HL-60 (cell line): Measurements from ENCODE around the gene TARDBP.

Experiments used
- DNase-seq, 2 experiments: peaks; one replicate each; pipeline ENCODE4 v3.0.0-alpha.2; 2010 to 2020; ENCODE audit warnings: low read depth in 1 of 2, low spot score in 1 of 2
- H3K27ac ChIP-seq: fragments of 250-450 bp; sonication (Bioruptor Pico); replicated peaks from 2 replicates; pipeline ENCODE4 v1.5.1; 2020; ENCODE audit warnings: mild to moderate bottlenecking, moderate library complexity
- H3K27me3 ChIP-seq: fragments of 250-450 bp; sonication (Bioruptor Pico); 2 replicates; pipeline ENCODE4 v1.5.1; 2021; ENCODE audit warnings: mild to moderate bottlenecking, moderate library complexity; ENCODE audit not compliant: insufficient read depth, poor library complexity, severe bottlenecking
- H3K4me3 ChIP-seq: replicated peaks from 2 replicates; pipeline ENCODE4 v1.5.1; 2011; ENCODE audit warnings: mild to moderate bottlenecking, control low read depth, low read length; ENCODE audit not compliant: insufficient read depth
- GABPA ChIP-seq: IDR thresholded peaks from 2 replicates; pipeline ENCODE4 v1.6.1; 2012; ENCODE audit warnings: low read depth
- POLR2AphosphoS5 ChIP-seq: IDR thresholded peaks from 2 replicates; pipeline ENCODE4 v1.6.1; 2012; ENCODE audit warnings: low read depth
- SPI1 ChIP-seq: IDR thresholded peaks from 2 replicates; pipeline ENCODE4 v1.6.1; 2012; ENCODE audit warnings: low read depth, mild to moderate bottlenecking, borderline replicate concordance
- TF ChIP-seq, protein P1 (sequence below): IDR thresholded peaks from 2 replicates; pipeline ENCODE4 v1.6.1; 2012; ENCODE audit warnings: low read depth; ENCODE audit not compliant: insufficient replicate concordance
- TF ChIP-seq, protein P2 (sequence below): IDR thresholded peaks from one replicate; pipeline ENCODE4 v1.5.1; 2011; ENCODE audit warnings: low read length, control low read depth, inconsistent platforms; ENCODE audit not compliant: insufficient read depth

TARDBP gene

DNA sequence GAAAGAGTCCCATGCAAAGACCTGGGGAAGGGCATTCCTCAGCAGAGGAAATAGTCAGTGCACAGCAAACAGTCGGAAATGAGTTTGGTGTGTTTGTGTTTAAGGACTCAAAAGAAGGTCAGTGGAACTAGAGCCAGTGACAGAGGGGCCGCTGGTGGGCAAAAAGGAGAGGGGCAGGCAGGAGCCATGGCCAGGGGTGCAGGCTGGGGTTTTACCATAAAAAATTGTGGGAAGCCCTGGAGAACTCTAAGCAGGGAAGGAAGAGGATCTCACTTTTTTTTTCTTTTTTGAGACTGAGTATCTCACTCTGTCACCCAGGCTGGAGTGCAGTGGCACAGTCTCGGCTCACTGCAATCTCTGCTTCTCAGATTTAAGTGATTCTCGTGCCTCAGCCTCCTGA is 33.7 kb upstream of the TARDBP start:
- TF ChIP-seq, protein P1, sequence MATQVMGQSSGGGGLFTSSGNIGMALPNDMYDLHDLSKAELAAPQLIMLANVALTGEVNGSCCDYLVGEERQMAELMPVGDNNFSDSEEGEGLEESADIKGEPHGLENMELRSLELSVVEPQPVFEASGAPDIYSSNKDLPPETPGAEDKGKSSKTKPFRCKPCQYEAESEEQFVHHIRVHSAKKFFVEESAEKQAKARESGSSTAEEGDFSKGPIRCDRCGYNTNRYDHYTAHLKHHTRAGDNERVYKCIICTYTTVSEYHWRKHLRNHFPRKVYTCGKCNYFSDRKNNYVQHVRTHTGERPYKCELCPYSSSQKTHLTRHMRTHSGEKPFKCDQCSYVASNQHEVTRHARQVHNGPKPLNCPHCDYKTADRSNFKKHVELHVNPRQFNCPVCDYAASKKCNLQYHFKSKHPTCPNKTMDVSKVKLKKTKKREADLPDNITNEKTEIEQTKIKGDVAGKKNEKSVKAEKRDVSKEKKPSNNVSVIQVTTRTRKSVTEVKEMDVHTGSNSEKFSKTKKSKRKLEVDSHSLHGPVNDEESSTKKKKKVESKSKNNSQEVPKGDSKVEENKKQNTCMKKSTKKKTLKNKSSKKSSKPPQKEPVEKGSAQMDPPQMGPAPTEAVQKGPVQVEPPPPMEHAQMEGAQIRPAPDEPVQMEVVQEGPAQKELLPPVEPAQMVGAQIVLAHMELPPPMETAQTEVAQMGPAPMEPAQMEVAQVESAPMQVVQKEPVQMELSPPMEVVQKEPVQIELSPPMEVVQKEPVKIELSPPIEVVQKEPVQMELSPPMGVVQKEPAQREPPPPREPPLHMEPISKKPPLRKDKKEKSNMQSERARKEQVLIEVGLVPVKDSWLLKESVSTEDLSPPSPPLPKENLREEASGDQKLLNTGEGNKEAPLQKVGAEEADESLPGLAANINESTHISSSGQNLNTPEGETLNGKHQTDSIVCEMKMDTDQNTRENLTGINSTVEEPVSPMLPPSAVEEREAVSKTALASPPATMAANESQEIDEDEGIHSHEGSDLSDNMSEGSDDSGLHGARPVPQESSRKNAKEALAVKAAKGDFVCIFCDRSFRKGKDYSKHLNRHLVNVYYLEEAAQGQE, result no peak
- TF ChIP-seq, protein P2, sequence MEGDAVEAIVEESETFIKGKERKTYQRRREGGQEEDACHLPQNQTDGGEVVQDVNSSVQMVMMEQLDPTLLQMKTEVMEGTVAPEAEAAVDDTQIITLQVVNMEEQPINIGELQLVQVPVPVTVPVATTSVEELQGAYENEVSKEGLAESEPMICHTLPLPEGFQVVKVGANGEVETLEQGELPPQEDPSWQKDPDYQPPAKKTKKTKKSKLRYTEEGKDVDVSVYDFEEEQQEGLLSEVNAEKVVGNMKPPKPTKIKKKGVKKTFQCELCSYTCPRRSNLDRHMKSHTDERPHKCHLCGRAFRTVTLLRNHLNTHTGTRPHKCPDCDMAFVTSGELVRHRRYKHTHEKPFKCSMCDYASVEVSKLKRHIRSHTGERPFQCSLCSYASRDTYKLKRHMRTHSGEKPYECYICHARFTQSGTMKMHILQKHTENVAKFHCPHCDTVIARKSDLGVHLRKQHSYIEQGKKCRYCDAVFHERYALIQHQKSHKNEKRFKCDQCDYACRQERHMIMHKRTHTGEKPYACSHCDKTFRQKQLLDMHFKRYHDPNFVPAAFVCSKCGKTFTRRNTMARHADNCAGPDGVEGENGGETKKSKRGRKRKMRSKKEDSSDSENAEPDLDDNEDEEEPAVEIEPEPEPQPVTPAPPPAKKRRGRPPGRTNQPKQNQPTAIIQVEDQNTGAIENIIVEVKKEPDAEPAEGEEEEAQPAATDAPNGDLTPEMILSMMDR, result no peak
- TF ChIP-seq SPI1, result no peak
- no peak for TF ChIP-seq POLR2AphosphoS5
- no peak for TF ChIP-seq GABPA
- H3K4me3 ChIP-seq, result no peak overlapping the region
- DNase-seq, result no peak
- no peak overlapping the region for H3K27ac ChIP-seq
- no peaks in the 10 kb centered on the region for H3K27me3 ChIP-seq

DNA sequence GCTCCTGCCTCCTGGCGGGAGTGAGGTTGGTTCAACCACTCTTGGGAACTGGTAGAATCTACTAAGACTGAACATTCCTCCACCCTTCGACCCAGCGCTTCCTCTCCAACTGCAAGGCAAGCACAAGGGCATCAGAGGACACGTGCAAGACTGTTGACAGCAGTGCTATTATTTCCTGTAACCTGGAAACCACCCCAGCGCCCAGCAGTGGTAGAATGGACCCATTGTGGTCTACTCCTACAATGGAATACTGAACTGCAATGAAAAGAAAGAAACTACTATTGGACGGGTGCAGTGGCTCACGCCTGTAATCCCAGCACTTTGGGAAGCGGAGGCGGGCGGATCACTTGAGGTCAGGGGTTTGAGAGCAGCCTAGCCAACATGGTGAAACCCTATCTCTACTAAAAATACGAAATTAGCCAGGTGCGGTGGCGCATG is 33.0 kb upstream of the TARDBP start:
- Histone ChIP-seq H3K27ac (no peak overlapping the region), H3K4me3 (no peak overlapping the region), H3K27me3 (no peaks in the 10 kb centered on the region)
- DNase-seq, result peak in 1 of 2 experiments; percentile 21
- TF ChIP-seq, protein P1, result no peak
- TF ChIP-seq POLR2AphosphoS5 (no peak), GABPA (no peak), SPI1 (no peak)
- TF ChIP-seq, protein P2, result no peak

DNA sequence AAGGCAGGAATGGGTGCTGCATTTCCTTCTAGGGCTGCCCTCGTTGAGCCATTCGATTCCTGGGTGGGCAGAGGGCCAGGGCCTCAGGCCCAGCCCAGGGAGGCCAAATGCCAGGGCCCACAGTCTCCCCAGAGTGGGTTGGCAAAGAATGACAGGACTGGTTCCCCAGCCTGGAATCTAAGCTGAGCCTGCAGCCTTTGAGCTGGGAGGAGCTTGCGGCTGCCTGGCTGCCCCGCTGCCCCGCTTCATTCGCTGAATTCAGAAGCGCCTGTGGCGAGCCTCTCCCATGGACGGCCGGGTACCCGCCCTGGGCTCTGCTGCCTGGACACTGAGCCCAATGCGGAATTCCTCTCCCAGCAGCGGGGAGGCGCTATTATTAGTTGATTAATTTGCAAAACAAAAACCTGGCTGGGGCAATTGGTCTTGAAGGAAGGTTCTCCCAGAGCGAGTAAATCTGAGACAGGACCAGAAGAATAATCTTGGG is 32.3 kb upstream of the TARDBP start:
- DNase-seq, result no peak
- Histone ChIP-seq H3K4me3 (no peak overlapping the region), H3K27me3 (no peaks in the 10 kb centered on the region), H3K27ac (no peak overlapping the region)
- TF ChIP-seq POLR2AphosphoS5, result no peak
- TF ChIP-seq, protein P2, result no peak
- TF ChIP-seq SPI1, result no peak
- TF ChIP-seq, protein P1, result no peak
- TF ChIP-seq GABPA, result no peak
